ENCODE measurements around the gene PDE5A. TPM values are rescaled to one million over a fixed set of nuclear protein-coding genes. Genes with fewer than 3 reads are reported as not detected.

The PDE5A gene
- total RNA-seq, 4 donors from 2014 or later = 15.7 to 36.7 (median 28.3) TPM

GRCh38 chr4:119537586-119537985, 91.0 kb downstream of the PDE5A start:
- Histone ChIP-seq H3K36me3 (peaks cover 0 to 52% (median 0%) of the 10 kb centered on the region in 3 donors), H3K27me3 (no peaks in the 10 kb centered on the region), H3K4me3 (no peak overlapping the region), H3K4me1 (peaks cover 0 to 15% (median 0%) of the 10 kb centered on the region in 4 donors), H3K9me3 (peaks cover 0 to 8% (median 0%) of the 10 kb centered on the region in 4 donors), H3K27ac (peak overlapping the region in 2 of 4 donors; percentile 36 to 52)
- 96 to 100% methylated on average over 1 of the region's 1 CpG for WGBS, 2 donors
- DNase-seq (ENCODE audit: low spot score in 2 of 2) = no peak
- TF ChIP-seq EP300 (IDR thresholded peaks at IDR 0.05) = no peak
- TF ChIP-seq CTCF (IDR thresholded peaks at IDR 0.05) = no peak
- no peak for TF ChIP-seq POLR2A (IDR thresholded peaks at IDR 0.05)

GRCh38 chr4:119536572-119537528, 91.8 kb downstream of the PDE5A start:
- TF ChIP-seq POLR2A (IDR thresholded peaks at IDR 0.05) (no peak), EP300 (IDR thresholded peaks at IDR 0.05) (no peak), CTCF (IDR thresholded peaks at IDR 0.05) (no peak)
- peaks cover 0 to 8% (median 0%) of the 10 kb centered on the region in 4 donors for H3K9me3 ChIP-seq
- peaks cover 0 to 47% (median 0%) of the 10 kb centered on the region in 3 donors for H3K36me3 ChIP-seq
- peak overlapping the region in 2 of 4 donors; percentile 36 to 52 for H3K27ac ChIP-seq
- peaks cover 0 to 20% (median 0%) of the 10 kb centered on the region in 4 donors for H3K4me1 ChIP-seq
- no peak for DNase-seq (ENCODE audit: low spot score in 2 of 2)
- 62 to 73% methylated on average over 6 of the region's 6 CpGs for WGBS, 2 donors
- no peaks in the 10 kb centered on the region for H3K27me3 ChIP-seq
- H3K4me3 ChIP-seq = no peak overlapping the region

- no peak overlapping the region for H3K4me3 ChIP-seq
- peaks cover 0 to 8% (median 0%) of the 10 kb centered on the region in 4 donors for H3K9me3 ChIP-seq
- H3K36me3 ChIP-seq = peaks cover 0 to 40% (median 0%) of the 10 kb centered on the region in 3 donors
- TF ChIP-seq POLR2A (IDR thresholded peaks at IDR 0.05) (no peak), CTCF (IDR thresholded peaks at IDR 0.05) (no peak), EP300 (IDR thresholded peaks at IDR 0.05) (no peak)
- H3K4me1 ChIP-seq = peaks cover 0 to 20% (median 0%) of the 10 kb centered on the region in 4 donors
- no peak for DNase-seq (ENCODE audit: low spot score in 2 of 2)
- no peaks in the 10 kb centered on the region for H3K27me3 ChIP-seq
- 49 to 54% methylated on average over 1 of the region's 1 CpG for WGBS, 2 donors
- H3K27ac ChIP-seq = peak overlapping the region in 1 of 4 donors; percentile 52
These were observed 96.3 kb downstream of the PDE5A start for GRCh38 chr4:119532319-119532718.

GRCh38 chr4:119529788-119530187, 98.8 kb downstream of the PDE5A start:
- Histone ChIP-seq H3K36me3 (peaks cover 0 to 30% (median 0%) of the 10 kb centered on the region in 3 donors), H3K4me3 (no peak overlapping the region), H3K27ac (no peak overlapping the region), H3K27me3 (no peaks in the 10 kb centered on the region), H3K9me3 (peaks cover 0 to 7% (median 0%) of the 10 kb centered on the region in 4 donors), H3K4me1 (peaks cover 0 to 19% (median 2%) of the 10 kb centered on the region in 4 donors)
- WGBS, 2 donors = 85 to 88% methylated on average over 3 of the region's 3 CpGs
- no peak for DNase-seq (ENCODE audit: low spot score in 2 of 2)
- TF ChIP-seq CTCF (IDR thresholded peaks at IDR 0.05) (no peak), POLR2A (IDR thresholded peaks at IDR 0.05) (no peak), EP300 (IDR thresholded peaks at IDR 0.05) (no peak)

Data from tibial nerve (tissue), 4 donors.